Measurements from ENCODE around the gene FAAP100. TPM values are rescaled to one million over a fixed set of nuclear protein-coding genes. Genes with fewer than 3 reads are reported as not detected.
"Not testable (repeated sequence)": the region's sequence is repeated elsewhere in the genome, so short reads cannot be mapped to it uniquely, and the experiment has no call there.

FAAP100 gene
- total RNA-seq, 1 donor from 2014 or later, result 41.4 TPM

DNA sequence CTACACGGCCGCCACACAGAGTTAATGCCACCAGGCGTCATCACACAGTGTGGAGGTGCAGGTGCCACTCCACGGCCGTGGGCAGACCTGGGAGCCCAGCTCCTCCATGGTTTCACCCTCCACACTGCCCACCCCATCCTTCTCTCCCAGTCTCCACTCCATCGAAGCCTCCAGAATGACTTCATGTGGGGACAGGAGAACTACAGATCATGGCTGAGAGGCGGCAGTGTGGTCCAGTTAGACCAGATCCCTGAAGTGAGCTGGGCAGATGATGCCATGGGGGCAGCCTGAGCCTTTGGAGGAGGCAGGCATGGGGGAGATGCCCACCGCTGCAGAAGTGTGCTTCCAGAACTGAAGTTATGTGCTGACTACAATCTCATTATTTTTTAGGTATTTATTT, 38.0 kb upstream of the FAAP100 start:
- DNase-seq (ENCODE audit: low read depth), result no peak
- Histone ChIP-seq H3K4me3 (ENCODE audit: low read depth, low read length) (no peak overlapping the region), H3K36me3 (ENCODE audit: control insufficient read depth, insufficient read depth, low read length) (peaks cover 4% of the 10 kb centered on the region), H3K27me3 (ENCODE audit: control insufficient read depth, insufficient read depth, low read length) (no peaks in the 10 kb centered on the region)
- TF ChIP-seq, protein P1, sequence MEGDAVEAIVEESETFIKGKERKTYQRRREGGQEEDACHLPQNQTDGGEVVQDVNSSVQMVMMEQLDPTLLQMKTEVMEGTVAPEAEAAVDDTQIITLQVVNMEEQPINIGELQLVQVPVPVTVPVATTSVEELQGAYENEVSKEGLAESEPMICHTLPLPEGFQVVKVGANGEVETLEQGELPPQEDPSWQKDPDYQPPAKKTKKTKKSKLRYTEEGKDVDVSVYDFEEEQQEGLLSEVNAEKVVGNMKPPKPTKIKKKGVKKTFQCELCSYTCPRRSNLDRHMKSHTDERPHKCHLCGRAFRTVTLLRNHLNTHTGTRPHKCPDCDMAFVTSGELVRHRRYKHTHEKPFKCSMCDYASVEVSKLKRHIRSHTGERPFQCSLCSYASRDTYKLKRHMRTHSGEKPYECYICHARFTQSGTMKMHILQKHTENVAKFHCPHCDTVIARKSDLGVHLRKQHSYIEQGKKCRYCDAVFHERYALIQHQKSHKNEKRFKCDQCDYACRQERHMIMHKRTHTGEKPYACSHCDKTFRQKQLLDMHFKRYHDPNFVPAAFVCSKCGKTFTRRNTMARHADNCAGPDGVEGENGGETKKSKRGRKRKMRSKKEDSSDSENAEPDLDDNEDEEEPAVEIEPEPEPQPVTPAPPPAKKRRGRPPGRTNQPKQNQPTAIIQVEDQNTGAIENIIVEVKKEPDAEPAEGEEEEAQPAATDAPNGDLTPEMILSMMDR (IDR thresholded peaks at IDR 0.05; ENCODE audit: insufficient read depth, low read length, poor library complexity, severe bottlenecking), result no peak

DNA sequence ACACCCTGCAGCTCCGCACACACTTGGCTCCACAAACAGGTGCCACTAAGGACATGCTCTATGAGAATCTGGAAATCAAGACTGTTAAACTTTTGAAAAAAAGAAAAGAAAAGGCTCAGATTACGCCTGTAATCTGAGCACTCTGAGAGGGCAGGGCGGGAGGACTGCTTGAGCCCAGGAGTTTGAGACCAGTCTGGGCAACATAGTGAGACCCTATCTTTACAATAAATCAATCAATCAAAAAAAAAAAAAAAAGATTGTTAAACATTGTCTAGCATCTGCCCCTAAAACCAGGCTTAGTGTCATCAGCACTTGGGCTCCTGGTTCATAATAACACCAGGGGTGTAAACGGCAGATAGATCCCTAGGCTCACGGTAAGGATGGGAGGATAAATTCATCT, 37.5 kb upstream of the FAAP100 start:
- Histone ChIP-seq H3K4me3 (ENCODE audit: low read depth, low read length) (no peak overlapping the region), H3K36me3 (ENCODE audit: control insufficient read depth, insufficient read depth, low read length) (peaks cover 4% of the 10 kb centered on the region), H3K27me3 (ENCODE audit: control insufficient read depth, insufficient read depth, low read length) (no peaks in the 10 kb centered on the region)
- DNase-seq (ENCODE audit: low read depth), result no peak
- TF ChIP-seq, protein P1 (IDR thresholded peaks at IDR 0.05; ENCODE audit: insufficient read depth, low read length, poor library complexity, severe bottlenecking), result no peak

DNA sequence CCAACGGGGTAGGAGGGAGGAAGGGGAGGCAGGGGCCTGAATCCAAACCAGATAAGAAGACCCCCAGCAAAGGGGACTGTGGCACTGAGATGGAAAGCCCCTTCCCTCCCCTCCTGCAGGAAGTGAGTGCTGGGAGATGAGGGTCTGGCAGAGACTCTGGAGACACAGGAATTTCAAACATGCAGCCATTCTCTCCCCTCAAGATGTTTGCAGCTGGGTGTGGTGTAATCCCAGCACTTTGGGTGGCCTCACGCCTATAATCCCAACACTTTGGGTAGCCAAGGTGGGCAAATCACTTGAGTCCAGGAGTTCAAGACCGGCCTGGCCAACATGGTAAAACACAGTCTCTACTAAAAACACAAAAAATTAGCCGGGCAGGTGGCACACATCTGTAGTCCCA, 33.9 kb upstream of the FAAP100 start:
- H3K36me3 ChIP-seq (ENCODE audit: control insufficient read depth, insufficient read depth, low read length), result peaks cover 9% of the 10 kb centered on the region
- TF ChIP-seq, protein P1 (IDR thresholded peaks at IDR 0.05; ENCODE audit: insufficient read depth, low read length, poor library complexity, severe bottlenecking), result no peak
- no peak overlapping the region for H3K4me3 ChIP-seq (ENCODE audit: low read depth, low read length)
- no peak for DNase-seq (ENCODE audit: low read depth)
- H3K27me3 ChIP-seq (ENCODE audit: control insufficient read depth, insufficient read depth, low read length), result no peaks in the 10 kb centered on the region

DNA sequence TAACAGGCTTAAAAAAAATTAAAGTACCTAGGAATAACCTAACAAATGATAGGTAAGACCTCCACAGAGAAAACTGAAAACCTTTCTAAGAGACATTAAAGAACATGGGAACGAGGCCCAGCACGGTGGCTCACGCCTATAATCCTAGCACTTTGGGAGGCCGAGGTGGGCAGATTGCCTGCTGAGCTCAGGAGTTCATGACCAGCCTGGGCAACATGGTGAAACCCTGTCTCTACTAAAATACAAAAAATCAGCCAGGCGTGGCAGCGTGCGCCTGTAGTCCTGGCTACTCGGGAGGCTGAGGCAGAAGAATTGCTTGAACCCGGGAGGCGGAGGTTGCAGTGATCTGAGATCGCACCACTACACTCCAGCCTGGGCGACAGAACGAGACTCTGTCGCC, 32.6 kb upstream of the FAAP100 start:
- not testable (repeated sequence) for DNase-seq (ENCODE audit: low read depth); H3K4me3 ChIP-seq (ENCODE audit: low read depth, low read length); H3K27me3 ChIP-seq (ENCODE audit: control insufficient read depth, insufficient read depth, low read length); H3K36me3 ChIP-seq (ENCODE audit: control insufficient read depth, insufficient read depth, low read length)

DNA sequence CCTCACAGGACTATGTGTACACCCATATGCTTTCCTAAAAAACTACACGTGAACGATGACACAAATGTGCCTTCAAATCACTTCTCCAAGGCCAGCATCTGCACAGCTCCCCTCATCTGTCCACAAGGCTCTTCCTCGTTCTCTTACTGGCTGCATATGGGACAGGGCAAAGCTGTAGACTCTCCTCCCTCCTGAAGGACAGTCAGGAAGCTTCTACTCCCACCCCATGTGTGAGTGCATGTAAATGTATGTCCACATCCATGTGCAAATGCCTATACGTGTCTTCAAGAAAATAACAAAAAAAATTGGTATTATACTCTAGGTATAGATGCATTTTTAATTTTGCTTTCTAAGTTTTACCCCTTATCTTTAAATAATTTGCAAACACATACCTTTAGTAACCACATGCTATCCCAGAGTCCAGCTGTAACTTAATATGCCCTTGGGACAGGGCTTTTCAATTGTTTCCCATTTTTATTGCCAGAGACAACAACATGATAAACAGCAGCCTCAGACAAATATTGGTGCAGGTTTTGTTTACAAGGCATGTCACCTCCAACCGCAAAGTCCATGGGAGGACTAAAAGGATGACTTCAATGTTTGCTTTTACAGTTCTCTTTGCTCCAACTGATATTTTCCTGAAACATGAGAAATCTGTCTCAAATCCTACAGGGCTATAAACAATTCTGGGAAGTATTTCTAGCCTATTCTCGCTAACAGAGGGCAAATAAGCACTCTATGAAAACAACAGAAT, 31.6 kb upstream of the FAAP100 start:
- TF ChIP-seq, protein P1 (IDR thresholded peaks at IDR 0.05; ENCODE audit: insufficient read depth, low read length, poor library complexity, severe bottlenecking), result no peak
- no peak for DNase-seq (ENCODE audit: low read depth)
- H3K36me3 ChIP-seq (ENCODE audit: control insufficient read depth, insufficient read depth, low read length), result peaks cover 11% of the 10 kb centered on the region
- H3K4me3 ChIP-seq (ENCODE audit: low read depth, low read length), result no peak overlapping the region
- H3K27me3 ChIP-seq (ENCODE audit: control insufficient read depth, insufficient read depth, low read length), result no peaks in the 10 kb centered on the region

DNA sequence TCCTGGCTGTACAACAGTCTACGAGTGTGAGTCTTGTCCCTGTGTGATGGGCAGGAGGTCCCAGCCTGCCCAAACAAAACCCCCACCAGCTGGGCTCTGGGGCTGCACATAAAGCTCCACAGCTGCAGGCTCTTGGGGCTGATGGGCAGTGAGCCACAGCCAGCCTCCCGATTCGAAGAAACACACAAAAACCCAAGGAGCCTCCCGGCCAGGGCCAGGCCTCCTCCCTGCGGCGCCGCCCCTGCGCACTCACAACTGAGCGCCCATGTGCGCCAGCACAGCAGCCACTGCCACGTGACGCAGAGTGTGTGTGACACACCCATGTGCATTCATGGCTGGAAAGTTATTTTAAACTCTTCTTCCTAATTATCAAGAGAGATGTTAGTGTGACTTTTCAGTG, 30.6 kb upstream of the FAAP100 start:
- H3K4me3 ChIP-seq (ENCODE audit: low read depth, low read length), result no peak overlapping the region
- H3K36me3 ChIP-seq (ENCODE audit: control insufficient read depth, insufficient read depth, low read length), result peaks cover 11% of the 10 kb centered on the region
- no peaks in the 10 kb centered on the region for H3K27me3 ChIP-seq (ENCODE audit: control insufficient read depth, insufficient read depth, low read length)

More for the DNA sequence above, 30.6 kb upstream of the FAAP100 start:
- no peak for DNase-seq (ENCODE audit: low read depth)
- TF ChIP-seq, protein P1 (IDR thresholded peaks at IDR 0.05; ENCODE audit: insufficient read depth, low read length, poor library complexity, severe bottlenecking), result no peak

Data from kidney epithelial cell (primary cell).